HepG2 (cell line): ENCODE data around the gene KANSL1. TPM values are rescaled to one million over a fixed set of nuclear protein-coding genes. Genes with fewer than 3 reads are reported as not detected.

Experiments
- ATAC-seq: fragments of 200-7000 bp; cut with Tn5 transposase; 3 replicates; pipeline ENCODE4 v1.9.1; 2020; ENCODE audit warnings: mild to moderate bottlenecking, moderate library complexity
- BruUV-seq: library from RNA; stranded (reverse); fragments of 400-500 nt; replicated peaks from 2 replicates; lab custom pipeline; 2021; lab: Mats Ljungman, UMichigan
- CTCF ChIA-PET: fragments of 300-600 bp; formaldehyde crosslinking; extraction: SDS; loops from one replicate; lab custom pipeline; 2021; ENCODE audit warnings: low total read pairs, inconsistent platforms, low intra/inter-chr PET ratio; lab: Yijun Ruan, JAX
- POLR2A ChIA-PET: fragments of 350-600 bp; sonication (Branson Sonifier 250); formaldehyde crosslinking; loops from one replicate; lab custom pipeline; 2020; ENCODE audit warnings: antibody characterized with exemption, inconsistent platforms; lab: Yijun Ruan, JAX
- DNase-seq: peaks from one replicate; pipeline ENCODE4 v3.0.0-alpha.2; 2015; ENCODE audit warnings: low spot score
- FAIRE-seq: peaks from 3 replicates; lab custom pipeline; 2011; peaks lifted over from hg19 to GRCh38; lab: Jason Lieb, UNC
- H2AFZ ChIP-seq: one replicate; pipeline ENCODE4 v1.6.1; 2011; ENCODE audit warnings: low read length, inconsistent platforms
- H3K27ac ChIP-seq: fragments of 300-600 bp; 3 replicates; pipeline ENCODE4 v1.8.0; 2011; ENCODE audit warnings: mixed run types, mild to moderate bottlenecking, mixed read lengths, low read length, inconsistent platforms; ENCODE audit not compliant: insufficient read depth; ENCODE audit errors: extremely low read length
- H3K27me3 ChIP-seq, 2 experiments: fragments of 200-600 bp in 1 of 2; 2 replicates in 1 of 2; 3 replicates in 1 of 2; pipeline versions ENCODE4 v1.6.0 to v1.8.0; 2011; ENCODE audit warnings: low read length in 2 of 2, mild to moderate bottlenecking in 2 of 2, moderate library complexity in 2 of 2, inconsistent platforms in 1 of 2; ENCODE audit not compliant: insufficient read depth in 2 of 2, control insufficient read depth in 1 of 2
- H3K36me3 ChIP-seq, 2 experiments: fragments of 200-600 bp in 1 of 2; replicated peaks in 1 of 2; 2 replicates in 1 of 2; 3 replicates in 1 of 2; pipeline versions ENCODE4 v1.5.1 to v1.8.0; 2011; ENCODE audit warnings: low read length in 2 of 2, inconsistent platforms in 1 of 2; ENCODE audit not compliant: insufficient read depth in 2 of 2, control insufficient read depth in 1 of 2
- H3K4me1 ChIP-seq: 2 replicates; pipeline ENCODE4 v1.5.1; 2012; ENCODE audit warnings: low read length, inconsistent platforms; ENCODE audit not compliant: insufficient read depth
- H3K4me2 ChIP-seq: 2 replicates; pipeline ENCODE4 v1.6.0; 2011; ENCODE audit warnings: low read depth, low read length, inconsistent platforms
- H3K4me3 ChIP-seq, 3 experiments: fragments of 200-600 bp in 1 of 3; sonication (generic), shearing (Covaris generic) in 1 of 3; replicated peaks in 1 of 3; 2 replicates each; pipeline ENCODE4 v1.5.1; 2011 to 2016; ENCODE audit warnings: low read length in 3 of 3, inconsistent platforms in 2 of 3, low read depth in 2 of 3, mild to moderate bottlenecking in 2 of 3, control low read depth in 1 of 3, mixed read lengths in 1 of 3; ENCODE audit not compliant: insufficient read depth in 1 of 3
- H3K79me2 ChIP-seq: one replicate; pipeline ENCODE4 v1.6.1; 2011; ENCODE audit warnings: low read length, inconsistent platforms; ENCODE audit not compliant: insufficient read depth
- H3K9ac ChIP-seq: 2 replicates; pipeline ENCODE4 v1.6.0; 2011; ENCODE audit warnings: mild to moderate bottlenecking, low read depth, low read length, inconsistent platforms; ENCODE audit not compliant: insufficient read depth
- H3K9me3 ChIP-seq: 2 replicates; pipeline ENCODE4 v1.5.1; 2012; ENCODE audit warnings: mild to moderate bottlenecking, low read length
- H4K20me1 ChIP-seq: 2 replicates; pipeline ENCODE4 v1.6.0; 2011; ENCODE audit warnings: inconsistent platforms, mild to moderate bottlenecking, low read length, moderate library complexity; ENCODE audit not compliant: insufficient read depth
- ATRX ChIP-seq: sonication (generic); formaldehyde crosslinking; IDR thresholded peaks from 2 replicates; pipeline ENCODE4 v1.4.0; 2020; ENCODE audit warnings: missing genetic modification reagents, borderline replicate concordance
- CHD2 ChIP-seq: IDR thresholded peaks from 2 replicates; pipeline ENCODE4 v1.6.1; 2011; ENCODE audit warnings: low read depth, low read length, improper control_type of control experiment
- FOSL2 ChIP-seq: sonication (generic); formaldehyde crosslinking; IDR thresholded peaks from 2 replicates; pipeline ENCODE4 v1.4.0; 2020; ENCODE audit warnings: missing genetic modification reagents
- HNF4A ChIP-seq: sonication (generic); formaldehyde crosslinking; IDR thresholded peaks from 2 replicates; pipeline ENCODE4 v1.4.0; 2020; ENCODE audit warnings: missing genetic modification reagents
- HOXA5 ChIP-seq: sonication (generic); formaldehyde crosslinking; IDR thresholded peaks from 2 replicates; pipeline ENCODE4 v1.4.0; 2020; ENCODE audit warnings: missing genetic modification reagents
- KLF13 ChIP-seq: sonication (generic); formaldehyde crosslinking; IDR thresholded peaks from 2 replicates; pipeline ENCODE4 v1.4.0; 2020; ENCODE audit warnings: mild to moderate bottlenecking, missing genetic modification reagents
- POLR2G ChIP-seq: fragments of 200-400 bp; formaldehyde crosslinking; IDR thresholded peaks from 2 replicates; pipeline ENCODE4 v1.6.1; 2018; ENCODE audit warnings: mild to moderate bottlenecking, low read depth, low read length, moderate library complexity
- RBM39 ChIP-seq: fragments of 200-400 bp; formaldehyde crosslinking; IDR thresholded peaks from one replicate; pipeline ENCODE4 v1.6.1; 2018; ENCODE audit warnings: antibody characterized with exemption, mild to moderate bottlenecking, low read depth, low read length; ENCODE audit not compliant: poor library complexity, severe bottlenecking
- RNF2 ChIP-seq: fragments of 450-650 bp; conservative IDR thresholded peaks from 2 replicates; pipeline ENCODE4 v1.6.1; 2016; ENCODE audit warnings: low read depth
- SP1 ChIP-seq, 2 experiments: fragments of 450-650 bp in 1 of 2; sonication (generic) in 1 of 2; formaldehyde crosslinking in 1 of 2; IDR thresholded peaks; 2 replicates each; pipeline versions ENCODE4 v1.4.0 to v1.6.1; 2016 to 2020; ENCODE audit warnings: missing genetic modification reagents in 1 of 2
- TBL1XR1 ChIP-seq: fragments of 150-350 bp; IDR thresholded peaks from 2 replicates; pipeline ENCODE4 v1.6.1; 2014; ENCODE audit warnings: borderline replicate concordance, low read length; ENCODE audit not compliant: partially characterized antibody
- ZNF737 ChIP-seq: sonication (generic); formaldehyde crosslinking; IDR thresholded peaks from 2 replicates; pipeline ENCODE4 v1.5.0; 2020; ENCODE audit warnings: missing genetic modification reagents, mild to moderate bottlenecking, borderline replicate concordance
- in situ Hi-C: cut with HindIII; loops from 2 replicates; pipeline ENCODE4 v1.10.0; 2017; ENCODE audit warnings: low pct_unique_long_range_greater_than_20kb; ENCODE audit not compliant: extremely low pct_ligation_motif_present
- intact Hi-C: fragments of 100-400 bp; cut with micrococcal nuclease; formaldehyde crosslinking; loops from one replicate; pipeline ENCODE4 v1.10.0; 2022; ENCODE audit not compliant: unreplicated experiment
- polyA plus RNA-seq, 8 experiments: library from polyadenylated mRNA; depleted of rRNA in 3 of 8; stranded (reverse) in 7 of 8; unstranded in 1 of 8; fragments of >200 nt; fragmentation: Illumina TruSeq in 4 of 8; extraction: Trizol in 4 of 8; gene quantifications; 2 replicates each; pipeline versions ENCODE4 v1.2.1 to v1.2.3, GENCODE V29; 2011 to 2016; ENCODE audit warnings: low read depth in 4 of 8, missing spikeins in 1 of 8, mixed read lengths in 1 of 8; ENCODE audit not compliant: insufficient read depth in 1 of 8
- total RNA-seq, 5 experiments: library from RNA; depleted of rRNA; stranded (reverse); fragments of >200 nt; fragmentation: Illumina TruSeq; extraction: Trizol; gene quantifications; 2 replicates each; pipeline ENCODE4 v1.2.3, GENCODE V29; 2016; ENCODE audit warnings: low read depth in 1 of 5
- TF ChIP-seq, protein P1 (sequence below): sonication (generic); formaldehyde crosslinking; conservative IDR thresholded peaks from 2 replicates; pipeline ENCODE4 v1.4.0; 2020; ENCODE audit warnings: missing genetic modification reagents
- TF ChIP-seq, protein P2 (sequence below): sonication (generic); formaldehyde crosslinking; IDR thresholded peaks from 2 replicates; pipeline ENCODE4 v1.4.0; 2020; ENCODE audit warnings: missing genetic modification reagents, borderline replicate concordance
- TF ChIP-seq, protein P3 (sequence below): IDR thresholded peaks from 2 replicates; pipeline ENCODE4 v1.6.1; 2016; ENCODE audit warnings: low read depth
- TF ChIP-seq, protein P4 (sequence below): sonication (generic); formaldehyde crosslinking; IDR thresholded peaks from 2 replicates; pipeline ENCODE4 v1.8.0; 2022; ENCODE audit warnings: missing genetic modification reagents, low read depth, mild to moderate bottlenecking, borderline replicate concordance
- TF ChIP-seq, protein P5 (sequence below): sonication (generic); formaldehyde crosslinking; conservative IDR thresholded peaks from 2 replicates; pipeline ENCODE4 v1.8.0; 2022; ENCODE audit warnings: missing genetic modification reagents

Gene KANSL1
- total and polyA plus RNA-seq, 2 of the 13 experiments (the other 11 are each of a cell fraction or from before 2014, with no cell fraction given): 24.0 to 59.6 TPM

DNA sequence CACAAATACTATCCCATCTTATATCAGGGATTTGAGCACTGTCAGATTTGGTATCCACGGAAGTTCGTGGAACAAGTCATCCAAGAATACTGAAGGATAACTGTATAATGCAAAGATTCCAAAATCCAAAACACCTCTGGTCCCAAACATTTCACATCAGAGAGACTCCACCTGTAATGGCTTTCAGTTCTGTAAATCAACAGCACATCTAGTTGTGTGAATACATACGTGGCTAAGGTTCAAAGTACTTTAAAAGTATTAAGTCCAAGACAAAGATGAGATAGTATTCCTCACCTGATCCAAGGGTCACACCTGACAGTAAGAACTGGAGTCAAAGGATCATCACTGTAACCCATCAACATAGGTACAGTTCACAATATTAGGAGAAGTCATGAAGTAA is 54.8 kb downstream of the KANSL1 start (continued):
- TF ChIP-seq, protein P1, sequence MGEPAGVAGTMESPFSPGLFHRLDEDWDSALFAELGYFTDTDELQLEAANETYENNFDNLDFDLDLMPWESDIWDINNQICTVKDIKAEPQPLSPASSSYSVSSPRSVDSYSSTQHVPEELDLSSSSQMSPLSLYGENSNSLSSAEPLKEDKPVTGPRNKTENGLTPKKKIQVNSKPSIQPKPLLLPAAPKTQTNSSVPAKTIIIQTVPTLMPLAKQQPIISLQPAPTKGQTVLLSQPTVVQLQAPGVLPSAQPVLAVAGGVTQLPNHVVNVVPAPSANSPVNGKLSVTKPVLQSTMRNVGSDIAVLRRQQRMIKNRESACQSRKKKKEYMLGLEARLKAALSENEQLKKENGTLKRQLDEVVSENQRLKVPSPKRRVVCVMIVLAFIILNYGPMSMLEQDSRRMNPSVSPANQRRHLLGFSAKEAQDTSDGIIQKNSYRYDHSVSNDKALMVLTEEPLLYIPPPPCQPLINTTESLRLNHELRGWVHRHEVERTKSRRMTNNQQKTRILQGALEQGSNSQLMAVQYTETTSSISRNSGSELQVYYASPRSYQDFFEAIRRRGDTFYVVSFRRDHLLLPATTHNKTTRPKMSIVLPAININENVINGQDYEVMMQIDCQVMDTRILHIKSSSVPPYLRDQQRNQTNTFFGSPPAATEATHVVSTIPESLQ (CRISPR knock-in tag): no peak
- TF ChIP-seq ZNF737: no peak
- TF ChIP-seq, protein P2, sequence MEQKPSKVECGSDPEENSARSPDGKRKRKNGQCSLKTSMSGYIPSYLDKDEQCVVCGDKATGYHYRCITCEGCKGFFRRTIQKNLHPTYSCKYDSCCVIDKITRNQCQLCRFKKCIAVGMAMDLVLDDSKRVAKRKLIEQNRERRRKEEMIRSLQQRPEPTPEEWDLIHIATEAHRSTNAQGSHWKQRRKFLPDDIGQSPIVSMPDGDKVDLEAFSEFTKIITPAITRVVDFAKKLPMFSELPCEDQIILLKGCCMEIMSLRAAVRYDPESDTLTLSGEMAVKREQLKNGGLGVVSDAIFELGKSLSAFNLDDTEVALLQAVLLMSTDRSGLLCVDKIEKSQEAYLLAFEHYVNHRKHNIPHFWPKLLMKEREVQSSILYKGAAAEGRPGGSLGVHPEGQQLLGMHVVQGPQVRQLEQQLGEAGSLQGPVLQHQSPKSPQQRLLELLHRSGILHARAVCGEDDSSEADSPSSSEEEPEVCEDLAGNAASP (CRISPR knock-in tag): peak; percentile 11; the same call in 1 of the 2 replicates
- TF ChIP-seq, protein P3, sequence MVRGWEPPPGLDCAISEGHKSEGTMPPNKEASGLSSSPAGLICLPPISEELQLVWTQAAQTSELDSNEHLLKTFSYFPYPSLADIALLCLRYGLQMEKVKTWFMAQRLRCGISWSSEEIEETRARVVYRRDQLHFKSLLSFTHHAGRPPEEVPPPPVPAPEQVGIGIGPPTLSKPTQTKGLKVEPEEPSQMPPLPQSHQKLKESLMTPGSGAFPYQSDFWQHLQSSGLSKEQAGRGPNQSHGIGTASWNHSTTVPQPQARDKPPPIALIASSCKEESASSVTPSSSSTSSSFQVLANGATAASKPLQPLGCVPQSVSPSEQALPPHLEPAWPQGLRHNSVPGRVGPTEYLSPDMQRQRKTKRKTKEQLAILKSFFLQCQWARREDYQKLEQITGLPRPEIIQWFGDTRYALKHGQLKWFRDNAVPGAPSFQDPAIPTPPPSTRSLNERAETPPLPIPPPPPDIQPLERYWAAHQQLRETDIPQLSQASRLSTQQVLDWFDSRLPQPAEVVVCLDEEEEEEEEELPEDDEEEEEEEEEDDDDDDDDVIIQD (CRISPR knock-in tag): 0 out of 2 replicates have a peak, but pooled peaks have one; percentile 23
- TF ChIP-seq HNF4A (CRISPR knock-in tag): peak; percentile 68

DNA sequence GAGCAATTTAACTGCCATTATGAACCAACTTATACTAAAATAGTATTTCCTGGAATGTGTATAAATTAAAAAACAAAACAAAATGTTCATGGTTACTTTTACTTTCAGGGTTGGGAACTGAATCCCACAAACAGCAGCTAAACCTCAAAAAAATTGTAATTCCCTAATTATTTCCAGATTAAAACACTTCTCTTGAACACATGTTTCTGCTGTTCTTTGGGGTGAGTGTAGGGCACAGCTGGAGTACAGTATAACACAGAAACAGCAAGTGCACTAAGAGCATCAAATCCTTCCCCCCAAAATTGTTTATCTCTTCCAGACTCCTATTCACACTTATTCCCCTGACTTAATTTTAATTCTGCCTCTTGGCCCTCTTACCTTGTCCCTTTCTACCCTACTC is 56.4 kb downstream of the KANSL1 start:
- H3K27ac ChIP-seq: no peak overlapping the region
- no peak overlapping the region for H3K4me3 ChIP-seq
- in situ Hi-C loops (no loop called here), intact Hi-C loops (loop anchor here (5.0 kb wide), 1 partner anchor 40 kb away; no protein-coding TSS in a partner anchor)
- BruUV-seq: TSS peak; percentile 9
- H3K79me2 ChIP-seq: peaks cover 100% of the 10 kb centered on the region
- peaks cover 51% of the 10 kb centered on the region for H3K4me1 ChIP-seq
- ChIA-PET CTCF (no interaction called here), POLR2A (no interaction called here)
- TF ChIP-seq SP1 (IDR thresholded peaks at IDR 0.05): no peak
- no peak for TF ChIP-seq SP1 (CRISPR knock-in tag; IDR thresholded peaks at IDR 0.05)
- no peak for TF ChIP-seq POLR2G
- no peak for TF ChIP-seq RBM39
- no peak for TF ChIP-seq CHD2
- TF ChIP-seq, protein P4, sequence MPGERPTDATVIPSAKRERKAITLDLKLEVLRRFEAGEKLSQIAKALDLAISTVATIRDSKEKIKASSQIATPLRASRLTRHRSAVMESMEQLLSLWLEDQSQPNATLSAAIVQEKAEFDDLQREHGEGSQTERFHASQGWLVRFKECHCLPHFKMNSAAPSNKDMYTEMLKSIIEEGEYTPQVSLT (CRISPR knock-in tag): no peak
- TF ChIP-seq FOSL2 (CRISPR knock-in tag): no peak
- TF ChIP-seq HOXA5 (CRISPR knock-in tag): no peak
- no peak for TF ChIP-seq KLF13
- no peak for TF ChIP-seq ATRX
- TF ChIP-seq, protein P5, sequence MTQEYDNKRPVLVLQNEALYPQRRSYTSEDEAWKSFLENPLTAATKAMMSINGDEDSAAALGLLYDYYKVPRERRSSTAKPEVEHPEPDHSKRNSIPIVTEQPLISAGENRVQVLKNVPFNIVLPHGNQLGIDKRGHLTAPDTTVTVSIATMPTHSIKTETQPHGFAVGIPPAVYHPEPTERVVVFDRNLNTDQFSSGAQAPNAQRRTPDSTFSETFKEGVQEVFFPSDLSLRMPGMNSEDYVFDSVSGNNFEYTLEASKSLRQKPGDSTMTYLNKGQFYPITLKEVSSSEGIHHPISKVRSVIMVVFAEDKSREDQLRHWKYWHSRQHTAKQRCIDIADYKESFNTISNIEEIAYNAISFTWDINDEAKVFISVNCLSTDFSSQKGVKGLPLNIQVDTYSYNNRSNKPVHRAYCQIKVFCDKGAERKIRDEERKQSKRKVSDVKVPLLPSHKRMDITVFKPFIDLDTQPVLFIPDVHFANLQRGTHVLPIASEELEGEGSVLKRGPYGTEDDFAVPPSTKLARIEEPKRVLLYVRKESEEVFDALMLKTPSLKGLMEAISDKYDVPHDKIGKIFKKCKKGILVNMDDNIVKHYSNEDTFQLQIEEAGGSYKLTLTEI (CRISPR knock-in tag): no peak
- TF ChIP-seq TBL1XR1: no peak
- no peak for TF ChIP-seq RNF2
- FAIRE-seq (no peak), DNase-seq (no peak), ATAC-seq (no peak)
- no peak overlapping the region for H3K9ac ChIP-seq
- H3K9me3 ChIP-seq: no peaks in the 10 kb centered on the region
- no peaks in the 10 kb centered on the region for H3K27me3 ChIP-seq
- H2AFZ ChIP-seq: no peak overlapping the region
- H3K4me2 ChIP-seq: no peak overlapping the region
- H4K20me1 ChIP-seq: peaks cover 88% of the 10 kb centered on the region
- H3K36me3 ChIP-seq: peaks cover 0 to 11% of the 10 kb centered on the region in 2 experiments; a peak in 3 of 5 replicates
